T follicular helper cell (primary cell): ENCODE measurements around the gene HNRNPUL2.
A peak's percentile ranks its signal among the peaks of the same experiment; 100 is the strongest.

Source experiments
- DNase-seq: peaks from one replicate; pipeline ENCODE4 v3.0.0-alpha.2; 2020; ENCODE audit warnings: low read depth

The HNRNPUL2 gene

GRCh38 chr11:62726915-62727164, 417 bp downstream of the HNRNPUL2 start:
- DNase-seq: no peak

GRCh38 chr11:62726156-62726914, 922 bp downstream of the HNRNPUL2 start:
- no peak for DNase-seq

GRCh38 chr11:62725646-62726045, 1.6 kb downstream of the HNRNPUL2 start:
- DNase-seq: no peak

GRCh38 chr11:62724171-62724570, 3.1 kb downstream of the HNRNPUL2 start:
- DNase-seq: no peak

- no peak for DNase-seq
Measured at GRCh38 chr11:62721994-62722393, 5.3 kb downstream of the HNRNPUL2 start.

GRCh38 chr11:62719302-62719978, 7.8 kb downstream of the HNRNPUL2 start:
- DNase-seq: no peak

- no peak for DNase-seq
Measured at GRCh38 chr11:62716816-62717215, 10.4 kb downstream of the HNRNPUL2 start.

- no peak for DNase-seq
Measured at GRCh38 chr11:62716206-62716605, 11.1 kb downstream of the HNRNPUL2 start.

GRCh38 chr11:62715150-62716130, 11.8 kb downstream of the HNRNPUL2 start:
- no peak for DNase-seq

GRCh38 chr11:62713343-62713742, 13.9 kb downstream of the HNRNPUL2 start:
- DNase-seq: no peak

- DNase-seq: no peak
Measured at GRCh38 chr11:62712861-62713260, 14.4 kb downstream of the HNRNPUL2 start.

GRCh38 chr11:62712276-62712812, 14.9 kb downstream of the HNRNPUL2 start:
- no peak for DNase-seq

GRCh38 chr11:62710001-62710345, 17.3 kb downstream of the HNRNPUL2 start:
- DNase-seq: no peak

GRCh38 chr11:62709247-62710000, 17.8 kb downstream of the HNRNPUL2 start:
- peak; percentile 96 for DNase-seq

- peak; percentile 29 for DNase-seq
Measured at GRCh38 chr11:62708793-62709192, 18.5 kb downstream of the HNRNPUL2 start.

GRCh38 chr11:62708392-62708791, 18.9 kb downstream of the HNRNPUL2 start:
- no peak for DNase-seq

- no peak for DNase-seq
Measured at GRCh38 chr11:62707277-62707861, 19.9 kb downstream of the HNRNPUL2 start, which contains the start of the genes BSCL2 and GNG3. BSCL2 (minus strand) TSS chr11:62707424; CDS start chr11:62707195, 229 bp downstream. GNG3 (plus strand) TSS chr11:62707676; CDS start chr11:62708296, 620 bp downstream.

- no peak for DNase-seq
Measured at GRCh38 chr11:62706850-62707247, 20.4 kb downstream of the HNRNPUL2 start.

GRCh38 chr11:62705880-62706849, 21.1 kb downstream of the HNRNPUL2 start:
- peak; percentile 94 for DNase-seq

GRCh38 chr11:62705413-62705812, 21.8 kb downstream of the HNRNPUL2 start:
- no peak for DNase-seq
